A549 (cell line): ENCODE results near the gene TMEM250. TPM values are rescaled to one million over a fixed set of nuclear protein-coding genes. Genes with fewer than 3 reads are reported as not detected.

Experiments
- ATAC-seq, 2 experiments: fragments of 200-7000 bp in 1 of 2; fragments of >200 bp in 1 of 2; cut with Nextera tagmentation in 1 of 2; cut with Tn5 transposase in 1 of 2; 3 replicates each; pipeline versions ENCODE4 v1.8.0 to v1.9.1; 2018 to 2020; ENCODE audit warnings: mild to moderate bottlenecking in 1 of 2, moderate library complexity in 1 of 2
- CTCF ChIA-PET: fragments of 300-600 bp; sonication (Branson Sonifier 250); formaldehyde crosslinking; extraction: SDS; loops from one replicate; lab custom pipeline; 2021; ENCODE audit warnings: antibody characterized with exemption, inconsistent platforms; lab: Yijun Ruan, JAX
- POLR2A ChIA-PET: fragments of 350-600 bp; formaldehyde crosslinking; extraction: SDS; loops from one replicate; lab custom pipeline; 2021; ENCODE audit warnings: antibody characterized with exemption, inconsistent platforms; lab: Yijun Ruan, JAX
- DNase-seq, 2 experiments: peaks; one replicate each; pipeline versions ENCODE4 v3.0.0 to v3.0.0-alpha.2; 2011 to 2016; ENCODE audit warnings: low read depth in 1 of 2, low spot score in 1 of 2
- FAIRE-seq: peaks from 2 replicates; lab custom pipeline; 2011; peaks lifted over from hg19 to GRCh38; lab: Jason Lieb, UNC
- H3K27ac ChIP-seq, 2 experiments: fragments of >200 bp; sonication (Bioruptor Twin); formaldehyde crosslinking; 3 replicates each; pipeline ENCODE4 v1.5.1; 2016 to 2017
- H3K4me1 ChIP-seq: fragments of >200 bp; sonication (Bioruptor Twin); formaldehyde crosslinking; 3 replicates; pipeline ENCODE4 v1.6.1; 2016
- H3K4me2 ChIP-seq: fragments of >200 bp; sonication (Bioruptor Twin); formaldehyde crosslinking; 3 replicates; pipeline ENCODE4 v1.6.1; 2016
- H3K4me3 ChIP-seq: fragments of >200 bp; sonication (Bioruptor Twin); formaldehyde crosslinking; 3 replicates; pipeline ENCODE4 v1.5.1; 2016
- H3K9me3 ChIP-seq: fragments of >200 bp; sonication (Bioruptor Twin); formaldehyde crosslinking; 3 replicates; pipeline ENCODE4 v1.6.1; 2016
- CEBPB ChIP-seq, 2 experiments: fragments of >200 bp in 1 of 2; sonication (Bioruptor Twin) in 1 of 2; formaldehyde crosslinking in 1 of 2; IDR thresholded peaks; 2 replicates each; pipeline ENCODE4 v1.6.1; 2012 to 2016
- FOSB ChIP-seq: fragments of 250-450 bp; sonication (Bioruptor Pico); IDR thresholded peaks from 2 replicates; pipeline ENCODE4 v1.5.0; 2020; ENCODE audit warnings: mild to moderate bottlenecking, moderate library complexity
- JUN ChIP-seq, 2 experiments: fragments of >200 bp; sonication (Bioruptor Twin); formaldehyde crosslinking; IDR thresholded peaks; 2 replicates in 1 of 2; 3 replicates in 1 of 2; pipeline ENCODE4 v1.6.1; 2016 to 2017
- JUNB ChIP-seq: fragments of >200 bp; sonication (Bioruptor Twin); formaldehyde crosslinking; IDR thresholded peaks from 2 replicates; pipeline ENCODE4 v1.6.1; 2016
- MAFK ChIP-seq: fragments of 450-650 bp; IDR thresholded peaks from 2 replicates; pipeline ENCODE4 v1.6.1; 2014; ENCODE audit not compliant: partially characterized antibody
- SREBF2 ChIP-seq: fragments of 450-650 bp; IDR thresholded peaks from 2 replicates; pipeline ENCODE4 v1.6.1; 2014; ENCODE audit warnings: mild to moderate bottlenecking, moderate library complexity
- ZSCAN20 ChIP-seq: fragments of 250-450 bp; sonication (Bioruptor Pico); IDR thresholded peaks from 2 replicates; pipeline ENCODE4 v1.8.0; 2022; ENCODE audit warnings: mild to moderate bottlenecking, moderate library complexity
- WGBS: methylation state at CpG from one replicate; pipeline ENCODE4 v1.1.6; 2017; ENCODE audit errors: missing lambda C conversion rate; 5-methylcytosine and 5-hydroxymethylcytosine counted together
- polyA plus RNA-seq, 4 experiments: library from polyadenylated mRNA; depleted of rRNA in 3 of 4; stranded (reverse); fragments of >200 nt; fragmentation: RNase III in 1 of 4; extraction: RNeasy Plus Mini Kit Qiagen cat#74134 plus additional on column Dnase treatment in 1 of 4; gene quantifications; 2 replicates in 3 of 4; 3 replicates in 1 of 4; pipeline ENCODE4 v1.2.3, GENCODE V29; 2011 to 2017
- TF ChIP-seq, protein P1 (sequence below): fragments of 250-450 bp; sonication (Bioruptor Pico); IDR thresholded peaks from 2 replicates; pipeline ENCODE4 v1.5.0; 2021; ENCODE audit warnings: mild to moderate bottlenecking, moderate library complexity, borderline replicate concordance
- TF ChIP-seq, protein P2 (sequence below): fragments of 450-650 bp; IDR thresholded peaks from 2 replicates; pipeline ENCODE4 v1.6.1; 2014; ENCODE audit warnings: antibody characterized with exemption
- TF ChIP-seq, protein P3 (sequence below): fragments of 200-600 bp; sonication (generic); IDR thresholded peaks from 2 replicates; pipeline ENCODE4 v1.6.1; 2016; ENCODE audit warnings: antibody characterized with exemption, mild to moderate bottlenecking, moderate library complexity
- TF ChIP-seq, protein P4 (sequence below): IDR thresholded peaks from 2 replicates; pipeline ENCODE4 v1.6.1; 2012; ENCODE audit warnings: low read depth, borderline replicate concordance

Gene TMEM250
- polyA plus RNA-seq, 2 of the 4 experiments (the other 2 are of a cell fraction): 13.0 to 35.2 TPM

DNA sequence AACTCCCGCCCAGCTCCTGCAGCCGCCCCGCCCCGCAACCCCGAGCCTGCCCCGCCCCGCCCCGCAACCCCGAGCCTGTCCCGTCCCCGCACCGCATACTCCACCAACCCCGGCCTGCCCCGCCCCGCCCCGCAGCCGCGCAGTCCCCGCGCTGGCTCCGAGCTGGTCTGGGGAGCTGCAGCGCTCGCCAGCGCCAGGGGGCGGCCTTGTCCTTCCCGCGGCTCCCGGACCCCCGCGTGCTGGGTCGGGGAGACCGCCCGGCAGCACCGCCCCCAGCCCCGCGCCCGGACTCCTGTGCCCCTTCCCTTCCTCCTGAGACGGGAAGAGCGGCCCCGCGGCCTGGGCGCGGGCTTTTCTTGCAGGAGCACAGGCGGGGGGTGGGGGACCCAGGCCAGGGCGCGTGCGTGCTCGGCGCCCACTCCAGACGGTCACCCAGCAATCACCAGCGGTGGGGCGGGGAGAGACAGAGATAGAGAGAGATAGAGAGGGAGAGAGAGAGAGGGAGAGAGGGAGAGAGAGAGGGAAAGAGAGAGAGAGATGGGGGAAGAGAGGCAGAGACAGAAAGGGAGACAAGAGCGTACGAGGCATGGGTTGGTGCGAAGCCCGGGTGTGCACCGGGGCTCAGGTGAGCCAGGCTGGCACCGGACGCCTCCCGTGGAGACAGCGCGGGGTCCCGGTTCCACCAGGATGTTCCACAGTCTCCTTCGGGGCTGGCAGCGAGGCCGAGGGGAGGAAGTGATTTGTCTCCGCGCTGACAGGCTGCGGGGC lies 14.7 kb upstream of the TMEM250 start (continued):
- TF ChIP-seq, protein P1, sequence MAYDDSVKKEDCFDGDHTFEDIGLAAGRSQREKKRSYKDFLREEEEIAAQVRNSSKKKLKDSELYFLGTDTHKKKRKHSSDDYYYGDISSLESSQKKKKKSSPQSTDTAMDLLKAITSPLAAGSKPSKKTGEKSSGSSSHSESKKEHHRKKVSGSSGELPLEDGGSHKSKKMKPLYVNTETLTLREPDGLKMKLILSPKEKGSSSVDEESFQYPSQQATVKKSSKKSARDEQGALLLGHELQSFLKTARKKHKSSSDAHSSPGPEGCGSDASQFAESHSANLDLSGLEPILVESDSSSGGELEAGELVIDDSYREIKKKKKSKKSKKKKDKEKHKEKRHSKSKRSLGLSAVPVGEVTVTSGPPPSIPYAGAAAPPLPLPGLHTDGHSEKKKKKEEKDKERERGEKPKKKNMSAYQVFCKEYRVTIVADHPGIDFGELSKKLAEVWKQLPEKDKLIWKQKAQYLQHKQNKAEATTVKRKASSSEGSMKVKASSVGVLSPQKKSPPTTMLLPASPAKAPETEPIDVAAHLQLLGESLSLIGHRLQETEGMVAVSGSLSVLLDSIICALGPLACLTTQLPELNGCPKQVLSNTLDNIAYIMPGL (CRISPR knock-in tag): no peak
- no peak for TF ChIP-seq ZSCAN20 (CRISPR knock-in tag)
- TF ChIP-seq, protein P2, sequence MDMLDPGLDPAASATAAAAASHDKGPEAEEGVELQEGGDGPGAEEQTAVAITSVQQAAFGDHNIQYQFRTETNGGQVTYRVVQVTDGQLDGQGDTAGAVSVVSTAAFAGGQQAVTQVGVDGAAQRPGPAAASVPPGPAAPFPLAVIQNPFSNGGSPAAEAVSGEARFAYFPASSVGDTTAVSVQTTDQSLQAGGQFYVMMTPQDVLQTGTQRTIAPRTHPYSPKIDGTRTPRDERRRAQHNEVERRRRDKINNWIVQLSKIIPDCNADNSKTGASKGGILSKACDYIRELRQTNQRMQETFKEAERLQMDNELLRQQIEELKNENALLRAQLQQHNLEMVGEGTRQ: no peak
- no peak for TF ChIP-seq JUN (IDR thresholded peaks at IDR 0.05)
- TF ChIP-seq JUNB: no peak
- TF ChIP-seq, protein P3, sequence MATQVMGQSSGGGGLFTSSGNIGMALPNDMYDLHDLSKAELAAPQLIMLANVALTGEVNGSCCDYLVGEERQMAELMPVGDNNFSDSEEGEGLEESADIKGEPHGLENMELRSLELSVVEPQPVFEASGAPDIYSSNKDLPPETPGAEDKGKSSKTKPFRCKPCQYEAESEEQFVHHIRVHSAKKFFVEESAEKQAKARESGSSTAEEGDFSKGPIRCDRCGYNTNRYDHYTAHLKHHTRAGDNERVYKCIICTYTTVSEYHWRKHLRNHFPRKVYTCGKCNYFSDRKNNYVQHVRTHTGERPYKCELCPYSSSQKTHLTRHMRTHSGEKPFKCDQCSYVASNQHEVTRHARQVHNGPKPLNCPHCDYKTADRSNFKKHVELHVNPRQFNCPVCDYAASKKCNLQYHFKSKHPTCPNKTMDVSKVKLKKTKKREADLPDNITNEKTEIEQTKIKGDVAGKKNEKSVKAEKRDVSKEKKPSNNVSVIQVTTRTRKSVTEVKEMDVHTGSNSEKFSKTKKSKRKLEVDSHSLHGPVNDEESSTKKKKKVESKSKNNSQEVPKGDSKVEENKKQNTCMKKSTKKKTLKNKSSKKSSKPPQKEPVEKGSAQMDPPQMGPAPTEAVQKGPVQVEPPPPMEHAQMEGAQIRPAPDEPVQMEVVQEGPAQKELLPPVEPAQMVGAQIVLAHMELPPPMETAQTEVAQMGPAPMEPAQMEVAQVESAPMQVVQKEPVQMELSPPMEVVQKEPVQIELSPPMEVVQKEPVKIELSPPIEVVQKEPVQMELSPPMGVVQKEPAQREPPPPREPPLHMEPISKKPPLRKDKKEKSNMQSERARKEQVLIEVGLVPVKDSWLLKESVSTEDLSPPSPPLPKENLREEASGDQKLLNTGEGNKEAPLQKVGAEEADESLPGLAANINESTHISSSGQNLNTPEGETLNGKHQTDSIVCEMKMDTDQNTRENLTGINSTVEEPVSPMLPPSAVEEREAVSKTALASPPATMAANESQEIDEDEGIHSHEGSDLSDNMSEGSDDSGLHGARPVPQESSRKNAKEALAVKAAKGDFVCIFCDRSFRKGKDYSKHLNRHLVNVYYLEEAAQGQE: no peak

DNA sequence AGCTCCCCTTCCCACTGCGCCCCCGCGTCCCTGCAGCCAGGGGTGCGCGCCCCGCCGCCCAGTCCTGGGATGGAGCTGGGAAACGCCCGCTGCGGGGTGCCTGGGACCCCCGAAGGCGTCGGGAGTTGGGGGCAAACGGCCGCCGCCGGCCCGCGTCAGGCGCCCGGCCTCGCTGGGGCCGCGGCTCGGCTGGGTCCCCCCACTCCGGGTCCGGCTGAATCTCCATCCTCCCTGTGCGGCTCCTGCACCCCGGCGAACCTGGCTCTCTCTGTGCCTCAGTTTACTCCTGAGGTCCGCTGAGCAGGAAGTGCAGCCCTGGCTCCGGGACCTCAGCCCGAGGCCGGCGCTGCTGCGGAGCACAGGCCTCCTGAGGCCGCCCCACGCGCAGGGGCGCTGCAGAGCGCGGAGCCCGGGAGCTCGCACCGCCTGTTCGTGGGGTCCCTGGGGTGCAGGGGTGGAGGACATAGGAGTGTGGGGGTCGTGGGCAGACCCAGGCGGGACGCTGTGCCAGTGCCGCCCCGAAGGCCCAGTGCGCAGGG lies 13.9 kb upstream of the TMEM250 start:
- TF ChIP-seq FOSB (CRISPR knock-in tag) (no peak), SREBF2 (no peak), JUN (IDR thresholded peaks at IDR 0.05) (no peak), MAFK (no peak), CEBPB (IDR thresholded peaks at IDR 0.05) (no peak)
- TF ChIP-seq, protein P3: no peak
- TF ChIP-seq, protein P4, sequence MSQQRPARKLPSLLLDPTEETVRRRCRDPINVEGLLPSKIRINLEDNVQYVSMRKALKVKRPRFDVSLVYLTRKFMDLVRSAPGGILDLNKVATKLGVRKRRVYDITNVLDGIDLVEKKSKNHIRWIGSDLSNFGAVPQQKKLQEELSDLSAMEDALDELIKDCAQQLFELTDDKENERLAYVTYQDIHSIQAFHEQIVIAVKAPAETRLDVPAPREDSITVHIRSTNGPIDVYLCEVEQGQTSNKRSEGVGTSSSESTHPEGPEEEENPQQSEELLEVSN: no peak
- TF ChIP-seq, all 56 proteins: peak for 0
- ChIA-PET CTCF (interaction anchor here (0.6 to 3.9 kb wide), 9 partner anchors 11 to 151 kb away, joined by 3 to 17 read pairs (median 4); no protein-coding TSS in a partner anchor), POLR2A (interaction anchor here (0.6 kb wide), 2 partner anchors 38 to 85 kb away, joined by 3 read pairs; no protein-coding TSS in a partner anchor)
- Histone ChIP-seq H3K4me3 (peak overlapping the region; percentile 58; the same call in 1 of the 3 replicates), H3K4me1 (peaks cover 8% of the 10 kb centered on the region; the same call in 2 of the 3 replicates), H3K9me3 (no peaks in the 10 kb centered on the region), H3K4me2 (peak overlapping the region; percentile 93), H3K27ac (peak overlapping the region in 1 of 2 experiments; percentile 91; a peak in 2 of 6 replicates)
- WGBS: 67% methylated on average over 23 of the region's 52 CpGs
- DNase-seq (no peak), ATAC-seq (no peak), FAIRE-seq (no peak)
